Cortex of kidney (tissue), 1 donor: ENCODE results near the gene SPOCK1.

Source experiments
- DNase-seq: peaks from one replicate; lab custom pipeline; 2025; lab: John Stamatoyannopoulos, UW

Gene SPOCK1

DNA sequence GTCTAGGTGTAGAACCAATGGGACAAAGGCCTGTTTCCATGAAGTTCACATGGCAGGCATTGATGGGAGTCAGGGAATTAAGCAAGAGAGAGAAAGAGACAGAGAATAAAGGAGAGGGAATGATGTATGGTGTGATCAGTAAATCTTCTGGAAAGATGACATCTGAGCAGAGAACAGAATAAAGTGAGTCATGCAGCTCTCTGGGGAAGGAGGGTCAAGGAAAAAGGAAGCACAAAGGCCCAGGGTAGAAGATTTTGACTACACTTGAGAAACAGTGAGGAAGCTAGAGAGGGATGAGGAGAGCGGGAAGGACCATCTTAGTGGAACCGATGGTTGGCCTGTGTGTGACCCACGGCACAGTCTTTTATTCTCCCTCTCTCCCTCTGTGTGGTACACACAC, 425.9 kb downstream of the SPOCK1 start:
- no peak for DNase-seq

DNA sequence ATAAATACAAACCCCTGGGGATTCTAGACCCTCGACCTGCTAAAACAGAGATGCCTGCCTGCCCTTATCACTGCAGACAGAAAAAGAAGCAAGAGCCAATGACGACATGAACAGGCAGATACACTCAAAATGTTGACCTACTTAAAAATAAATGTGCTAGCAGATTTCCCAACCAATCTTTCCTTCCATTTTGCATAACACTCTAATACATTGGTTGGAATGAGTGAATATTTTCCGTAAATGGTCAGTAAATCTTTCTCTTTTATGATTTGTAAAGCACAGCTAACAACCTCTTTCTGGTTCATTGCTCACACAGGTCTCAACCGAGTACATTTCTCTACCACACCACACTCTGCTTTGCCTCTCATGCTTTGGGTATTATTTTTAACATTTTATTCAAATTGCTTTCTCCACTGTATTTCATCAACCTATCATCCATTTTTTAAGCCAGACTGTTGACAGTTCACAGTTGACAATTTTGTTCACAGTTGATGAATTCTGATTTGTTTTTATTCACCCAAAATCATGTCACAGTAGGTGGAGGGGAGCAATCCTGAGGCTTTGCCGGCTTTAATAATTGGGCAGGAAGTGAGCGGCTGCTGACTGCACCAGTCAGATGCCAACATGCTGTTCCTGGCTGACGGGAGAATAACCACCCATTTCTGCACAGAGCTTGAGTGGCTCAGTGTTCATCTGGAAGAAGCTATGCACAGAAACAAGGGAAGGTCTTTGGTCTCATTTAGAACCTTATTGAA, 426.6 kb downstream of the SPOCK1 start:
- DNase-seq, result no peak

DNA sequence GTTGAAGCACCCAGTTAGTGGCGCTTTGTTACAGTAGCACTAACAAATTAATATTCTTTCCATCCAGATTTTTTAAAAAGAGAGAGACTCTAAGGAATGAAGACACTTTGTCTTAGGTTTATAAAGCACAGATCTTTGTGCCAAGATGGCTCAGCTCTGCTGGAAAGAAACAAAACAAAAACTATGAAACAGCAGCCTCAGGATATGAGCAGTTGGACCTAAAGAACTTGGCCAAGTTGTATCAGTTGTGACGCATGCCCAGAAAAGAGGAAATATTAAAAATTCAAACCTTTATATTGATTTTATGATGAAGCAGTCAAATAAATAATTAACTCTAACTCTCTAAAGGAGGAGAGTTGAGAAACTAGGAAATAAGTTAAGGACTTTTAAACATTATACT, 427.2 kb downstream of the SPOCK1 start:
- DNase-seq, result no peak

DNA sequence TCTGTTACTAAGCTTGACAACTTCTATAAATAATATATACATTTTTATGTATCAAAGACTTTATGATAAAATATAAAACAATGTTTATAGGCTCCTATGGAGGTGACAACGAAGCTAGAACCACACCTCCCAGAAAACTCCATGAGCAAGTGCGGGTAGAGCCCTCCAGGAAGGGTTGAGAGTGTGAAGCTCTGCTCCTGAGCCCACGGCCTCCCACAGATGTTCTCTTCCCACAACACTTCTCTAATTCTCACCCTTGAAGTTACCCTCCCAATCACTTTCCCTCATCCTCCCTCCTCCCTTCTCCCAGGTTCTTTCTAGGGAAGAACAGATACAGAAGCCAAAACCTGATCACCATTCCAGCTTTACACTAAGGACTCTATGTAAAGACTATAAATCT, 427.6 kb downstream of the SPOCK1 start:
- DNase-seq, result no peak

DNA sequence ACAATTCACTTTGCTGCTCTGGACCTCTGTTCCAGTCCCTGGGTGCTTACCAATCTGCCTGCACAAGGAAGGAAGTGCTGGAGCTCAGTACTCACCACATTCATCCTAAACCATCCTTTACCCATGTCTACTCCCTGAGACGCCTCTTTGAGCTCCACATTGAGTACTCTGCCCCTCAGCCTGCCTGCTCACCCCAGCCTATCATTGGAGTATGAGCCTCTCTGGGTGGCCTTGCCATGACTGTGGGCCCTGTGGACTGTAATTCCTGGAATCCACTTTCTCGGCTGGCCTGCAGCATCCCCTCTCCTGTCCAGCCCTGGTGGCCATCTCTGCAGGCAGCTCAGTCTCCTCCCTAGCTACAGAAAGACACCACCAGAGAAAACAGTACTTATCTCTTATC, 428.6 kb downstream of the SPOCK1 start:
- no peak for DNase-seq

DNA sequence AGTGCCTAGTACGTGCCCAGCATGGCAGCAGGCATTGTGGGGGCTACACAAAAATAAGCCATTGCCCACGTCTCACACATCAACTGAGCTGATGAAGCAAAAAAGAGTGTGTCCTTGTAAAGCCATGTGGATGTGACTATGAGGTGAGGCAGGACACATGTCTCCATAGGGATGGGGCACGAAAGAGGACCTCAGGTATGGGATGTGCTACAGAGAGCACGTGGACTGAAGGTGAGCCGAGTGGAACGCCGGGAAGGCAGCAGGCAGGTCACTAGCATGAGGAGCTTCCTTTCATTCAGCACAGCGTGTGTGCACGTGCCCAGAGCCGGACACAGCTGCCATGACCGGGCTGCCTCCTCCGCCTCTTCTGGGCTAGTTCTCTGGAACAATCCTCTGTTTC, 429.8 kb downstream of the SPOCK1 start:
- no peak for DNase-seq

DNA sequence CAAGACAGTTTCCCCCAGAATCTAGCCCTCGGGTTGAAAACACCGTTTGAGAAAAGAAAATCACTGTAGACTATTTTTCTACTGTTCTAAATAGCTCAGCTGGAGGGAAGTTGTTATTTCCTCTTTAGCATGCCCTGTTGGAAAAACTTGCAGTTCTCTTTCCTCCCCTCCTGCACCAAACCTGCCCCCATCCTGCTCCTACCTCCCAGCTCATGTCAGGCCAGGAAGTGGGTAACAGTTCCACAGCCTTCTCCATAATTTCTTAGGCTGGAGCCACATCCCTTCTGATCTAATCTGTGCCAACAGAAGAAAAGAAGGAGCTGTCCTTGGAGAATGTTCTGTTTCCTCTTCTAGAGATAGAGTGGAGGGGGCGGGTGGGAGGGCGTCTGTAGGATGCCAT, 437.7 kb downstream of the SPOCK1 start:
- no peak for DNase-seq

DNA sequence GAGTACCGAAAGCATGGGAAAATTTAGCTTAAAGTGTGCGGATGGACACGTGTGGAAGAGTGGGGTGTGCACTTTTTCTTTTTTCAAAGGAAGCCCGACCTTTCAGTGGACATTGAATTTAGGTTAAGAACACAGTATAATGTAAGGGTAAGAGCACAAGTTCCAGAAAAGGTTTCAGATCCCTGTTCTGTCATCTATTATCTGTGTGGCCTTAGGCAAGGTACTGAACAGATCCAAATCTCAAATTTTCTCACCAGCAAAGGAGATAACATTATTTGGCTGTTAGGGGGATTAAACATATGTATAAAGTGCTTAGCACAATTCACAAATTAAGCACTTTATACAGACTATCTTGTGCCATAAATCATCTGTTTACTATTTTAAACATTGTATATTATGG, 441.0 kb downstream of the SPOCK1 start:
- no peak for DNase-seq

DNA sequence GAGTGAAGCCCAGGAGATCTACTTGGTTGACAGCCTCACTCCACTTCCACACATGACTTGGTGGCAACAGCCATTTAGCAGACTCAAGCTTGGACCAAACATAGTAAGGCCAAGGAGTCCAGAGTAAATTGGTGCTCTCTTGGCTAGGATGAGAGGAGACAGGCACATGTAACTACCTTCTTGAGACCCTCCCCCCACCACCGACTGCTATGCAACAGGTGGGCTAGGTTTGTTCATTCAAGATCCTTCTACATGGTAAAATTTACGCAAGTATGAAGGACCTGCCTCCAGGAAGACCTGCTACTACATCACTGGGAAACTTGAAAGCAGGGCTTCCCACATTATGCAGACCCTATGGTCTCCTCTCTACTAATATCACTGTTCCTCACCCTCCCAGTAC, 442.4 kb downstream of the SPOCK1 start:
- DNase-seq, result no peak

DNA sequence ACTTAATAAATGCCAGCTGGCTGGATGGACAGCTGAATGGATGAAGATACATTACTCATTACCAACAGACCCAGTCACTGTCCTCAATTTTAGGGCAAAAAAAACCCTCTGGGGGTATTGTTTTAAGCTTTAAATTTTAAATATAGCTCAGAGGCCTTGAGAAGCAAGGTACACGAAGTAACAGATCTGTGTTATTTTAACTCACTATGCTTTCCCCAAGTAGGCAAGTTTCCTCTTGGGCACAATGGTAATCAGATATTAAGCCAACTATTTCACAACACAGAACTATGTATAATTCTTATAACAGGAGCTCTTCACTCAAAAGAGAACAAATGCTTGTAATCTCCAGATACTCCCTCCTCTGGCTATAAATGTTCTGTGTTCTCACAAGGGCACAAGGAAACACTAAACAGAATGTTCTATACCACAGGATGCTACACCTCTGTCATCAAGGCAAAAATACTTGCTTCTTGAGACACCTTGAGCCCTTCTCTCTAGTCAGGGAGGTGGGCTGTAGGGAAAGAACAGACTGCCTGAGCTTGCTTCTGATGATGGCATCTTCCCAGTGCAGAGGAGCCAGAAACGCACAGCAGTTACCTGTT, 443.8 kb downstream of the SPOCK1 start:
- no peak for DNase-seq

DNA sequence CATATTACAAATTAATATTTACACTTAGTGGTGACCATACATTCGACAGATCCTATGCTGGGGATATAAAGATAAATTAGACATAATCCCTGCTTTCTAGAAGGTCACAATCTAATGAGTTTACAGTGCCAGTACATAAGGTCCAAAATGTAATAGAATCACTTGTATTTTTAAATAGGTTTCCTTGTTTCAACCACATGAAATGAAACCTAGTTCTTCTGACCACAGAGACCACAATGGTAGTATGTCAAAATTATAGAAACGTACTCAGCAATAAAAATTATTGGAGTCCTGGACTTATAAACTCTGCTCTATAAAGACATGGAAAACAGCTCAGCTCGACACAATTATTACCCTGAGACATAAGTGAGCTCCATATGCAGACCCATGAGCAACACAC, 444.3 kb downstream of the SPOCK1 start:
- no peak for DNase-seq

DNA sequence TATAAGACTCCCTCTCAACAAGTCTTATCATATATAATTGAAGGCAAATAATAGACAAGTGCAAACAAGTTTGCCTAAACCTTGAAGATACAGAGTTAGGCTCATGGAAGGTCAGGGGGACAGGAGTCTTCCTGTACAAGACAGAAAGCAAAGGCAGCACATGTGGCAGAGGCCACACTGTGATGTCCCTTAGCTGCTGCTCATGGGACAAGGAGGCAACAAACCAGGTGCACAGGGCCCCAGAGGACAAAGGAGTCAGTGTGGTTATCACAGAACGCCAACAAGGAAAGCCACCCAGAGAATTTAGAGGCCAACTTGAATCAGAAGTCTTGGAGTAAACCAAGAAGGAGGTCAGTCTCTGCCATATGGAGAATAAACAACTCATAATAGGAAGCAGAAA, 444.8 kb downstream of the SPOCK1 start:
- DNase-seq, result no peak

DNA sequence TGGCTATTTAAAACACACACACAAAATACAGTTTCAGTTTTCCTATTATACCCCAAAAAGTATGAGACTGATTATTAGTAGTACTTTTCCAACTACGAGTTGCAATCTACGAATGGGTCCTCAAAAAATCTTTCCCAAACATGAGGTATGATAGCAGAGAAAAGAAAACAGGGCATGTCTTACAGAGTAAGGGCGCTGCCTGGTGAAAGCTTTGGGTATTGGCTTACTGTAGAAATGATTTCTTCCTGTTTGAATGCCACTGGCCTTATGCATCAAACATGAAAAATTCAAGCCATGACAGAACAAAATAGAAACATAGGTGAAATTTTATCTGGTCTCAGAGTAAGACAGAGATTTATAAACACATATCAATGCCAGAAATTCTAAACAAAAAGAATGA, 448.0 kb downstream of the SPOCK1 start:
- DNase-seq, result no peak

DNA sequence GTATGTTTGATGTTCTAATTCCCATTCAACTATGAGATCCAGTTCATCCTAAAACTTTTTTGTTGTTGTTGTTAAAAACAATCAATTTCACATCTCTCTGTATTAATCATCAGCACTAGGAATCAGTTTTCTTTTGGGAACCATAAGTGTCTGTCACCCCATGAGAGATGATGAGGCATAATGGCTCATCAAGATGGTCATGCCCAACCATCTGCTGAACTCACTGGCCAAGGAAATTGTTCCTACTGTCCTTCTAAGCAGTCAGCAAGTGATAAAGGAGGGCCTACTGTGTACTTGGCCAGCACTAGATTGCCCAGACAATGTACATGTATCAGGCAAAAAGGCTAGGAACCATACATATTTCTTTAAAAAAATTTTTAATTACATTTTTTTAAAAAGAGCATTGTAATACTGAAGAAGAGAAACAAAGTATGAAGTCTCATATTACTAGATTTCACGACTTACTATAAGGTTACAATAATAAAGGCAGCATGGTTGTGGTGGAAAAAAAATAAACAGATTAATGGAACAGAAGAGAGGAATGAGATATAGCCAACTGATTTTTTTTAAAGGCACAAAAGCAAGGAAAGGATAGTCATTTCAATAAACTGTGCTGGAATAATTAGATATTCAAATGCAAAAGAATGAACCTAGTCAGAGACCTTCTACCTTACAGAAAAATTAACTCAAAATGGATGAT, 458.3 kb downstream of the SPOCK1 start:
- no peak for DNase-seq

DNA sequence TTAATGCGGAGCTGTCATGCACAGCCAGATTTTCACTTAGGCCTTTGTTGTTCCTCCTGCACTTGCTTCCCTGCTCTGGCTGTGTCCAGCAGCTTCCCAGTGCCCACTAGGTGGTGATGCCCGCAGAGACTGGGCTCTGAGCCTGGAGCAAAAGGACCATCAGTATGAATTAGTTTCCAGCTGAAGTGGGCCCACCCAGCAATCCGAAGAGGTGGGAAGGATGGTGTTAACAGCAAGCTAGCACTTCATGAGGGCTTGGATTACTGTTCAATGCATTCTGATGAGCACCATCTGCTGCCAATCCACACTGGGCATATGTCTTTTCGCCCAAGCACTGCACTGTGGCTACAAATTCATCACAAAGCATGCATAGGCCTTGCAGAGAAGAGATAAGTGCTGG, 459.1 kb downstream of the SPOCK1 start:
- no peak for DNase-seq

DNA sequence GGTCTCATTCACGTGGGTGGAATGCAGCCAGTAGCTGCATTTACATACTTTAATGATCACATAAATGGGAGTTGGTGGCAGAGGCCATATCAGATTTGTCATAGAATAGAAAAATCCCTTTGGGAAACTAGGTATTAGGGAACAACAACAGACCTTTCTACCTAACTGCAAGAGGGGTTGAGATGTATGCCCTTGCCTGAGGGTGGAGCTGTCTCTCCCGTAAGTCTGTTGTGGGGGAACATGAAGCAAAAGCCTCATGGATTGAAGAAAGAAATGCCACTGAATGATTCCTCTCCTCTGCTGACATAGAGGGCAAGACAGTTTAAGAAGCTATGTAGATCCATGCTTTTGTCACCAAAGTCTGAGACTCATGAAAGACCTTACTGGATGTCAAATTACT, 461.3 kb downstream of the SPOCK1 start:
- no peak for DNase-seq

DNA sequence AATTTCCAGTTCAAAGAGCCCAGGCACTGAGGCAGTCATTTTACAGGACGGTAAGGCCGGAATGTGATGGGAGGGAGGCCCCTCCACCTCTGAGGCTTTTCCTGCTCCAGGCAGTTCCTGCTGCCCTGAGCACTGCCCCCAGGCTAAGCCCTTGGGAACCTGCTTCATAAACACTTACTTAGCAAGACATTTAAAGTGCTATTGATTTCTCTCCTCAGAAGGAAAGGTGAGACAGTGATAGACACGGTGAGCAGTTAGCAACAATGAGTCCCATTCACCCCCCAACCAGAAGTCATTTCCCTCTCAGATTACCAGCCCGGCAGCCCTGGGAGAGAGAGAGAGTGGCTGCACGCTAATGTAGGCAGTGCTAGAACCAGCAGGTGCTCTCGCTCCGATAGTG, 462.5 kb downstream of the SPOCK1 start:
- DNase-seq, result no peak

DNA sequence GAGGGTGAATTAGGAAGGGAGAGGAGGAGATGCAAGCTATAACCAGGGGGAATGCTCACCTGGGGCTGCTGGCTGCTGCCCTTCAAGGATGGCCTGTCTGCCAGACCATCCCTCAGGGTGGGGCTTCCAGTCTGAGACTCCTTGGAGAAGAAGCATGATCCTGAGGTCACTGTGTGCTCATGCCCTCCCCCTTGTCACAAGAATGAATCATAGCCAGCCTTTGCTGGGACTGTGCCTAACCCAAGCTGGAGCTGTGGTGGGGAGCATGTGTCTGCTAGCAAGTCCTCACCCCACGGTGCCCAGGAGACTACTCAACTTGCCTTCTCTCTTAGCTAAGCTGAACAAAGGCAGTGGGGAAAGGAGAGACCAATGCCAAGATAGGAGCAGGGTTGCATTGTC, 463.6 kb downstream of the SPOCK1 start:
- no peak for DNase-seq

DNA sequence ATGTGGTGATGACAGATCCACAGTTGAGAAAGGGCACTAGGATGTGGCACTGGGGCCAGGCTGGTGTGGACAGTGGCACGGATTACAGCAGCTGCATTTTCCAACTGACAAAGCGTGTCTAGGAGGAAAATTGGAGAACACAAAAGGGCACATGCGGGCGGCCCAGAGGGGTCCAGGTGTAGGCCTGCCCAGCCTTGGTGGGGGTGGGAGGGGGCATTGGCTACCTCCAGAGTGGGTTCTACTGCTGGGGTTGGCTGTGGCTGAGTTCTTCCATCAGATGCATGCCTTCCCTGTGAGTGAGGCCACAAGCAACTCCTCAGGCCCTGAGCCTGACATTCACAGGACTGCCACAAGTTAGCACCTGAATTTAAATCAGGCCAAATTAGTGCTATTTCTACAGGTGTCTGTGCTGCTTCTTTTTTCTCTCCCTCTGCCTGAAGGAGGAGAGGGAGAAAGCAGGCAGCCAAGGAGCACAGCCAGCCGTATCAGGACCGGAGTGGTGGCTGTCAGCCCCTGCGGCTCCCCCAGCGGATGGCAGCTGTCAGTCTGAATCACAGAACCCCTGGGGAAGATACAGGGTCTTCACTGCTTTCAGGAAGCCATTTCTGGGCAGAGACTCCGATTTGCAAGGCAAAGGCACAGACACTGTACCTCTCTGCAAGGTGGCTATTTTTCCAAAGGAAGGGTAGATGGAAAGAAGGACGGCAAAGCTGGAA, 464.2 kb downstream of the SPOCK1 start:
- no peak for DNase-seq

DNA sequence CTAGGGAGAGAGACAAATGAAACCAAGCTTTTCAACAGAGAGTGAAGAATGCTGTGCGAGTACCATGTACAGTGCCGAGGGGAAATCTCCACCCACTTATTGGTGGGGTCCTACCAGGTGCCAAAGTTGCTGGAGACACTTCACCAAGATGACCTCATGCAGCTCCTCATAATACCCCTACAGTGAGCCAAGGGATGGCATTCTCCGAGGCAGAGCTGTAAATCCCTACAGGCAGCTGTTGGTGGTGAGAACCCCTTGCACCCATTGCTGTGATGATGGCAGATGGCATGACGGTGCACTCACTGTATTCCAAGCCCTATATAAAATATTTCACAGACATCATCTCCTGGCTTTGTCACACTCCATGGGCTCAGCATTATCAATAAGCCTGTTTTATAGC, 464.9 kb downstream of the SPOCK1 start:
- no peak for DNase-seq

DNA sequence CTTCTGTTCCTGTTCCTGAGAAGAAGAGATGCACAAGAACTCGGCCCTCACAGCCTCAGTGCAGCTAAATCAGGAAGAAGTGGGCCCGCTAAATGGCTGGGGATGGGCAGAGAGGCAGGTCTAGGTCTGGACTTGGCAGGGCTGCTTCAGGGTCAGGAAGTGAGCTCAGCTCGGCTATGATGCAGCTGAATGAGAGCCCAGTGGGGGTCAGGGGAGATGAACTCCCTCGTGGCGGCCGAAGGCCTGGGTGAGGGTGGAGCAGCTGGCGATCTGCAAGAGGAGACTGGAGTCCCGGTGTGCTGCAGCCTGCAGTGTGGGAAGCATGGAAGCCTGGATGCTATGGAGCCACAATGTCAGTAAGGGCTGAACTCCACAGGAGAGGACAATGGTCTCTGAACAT, 466.2 kb downstream of the SPOCK1 start:
- no peak for DNase-seq

DNA sequence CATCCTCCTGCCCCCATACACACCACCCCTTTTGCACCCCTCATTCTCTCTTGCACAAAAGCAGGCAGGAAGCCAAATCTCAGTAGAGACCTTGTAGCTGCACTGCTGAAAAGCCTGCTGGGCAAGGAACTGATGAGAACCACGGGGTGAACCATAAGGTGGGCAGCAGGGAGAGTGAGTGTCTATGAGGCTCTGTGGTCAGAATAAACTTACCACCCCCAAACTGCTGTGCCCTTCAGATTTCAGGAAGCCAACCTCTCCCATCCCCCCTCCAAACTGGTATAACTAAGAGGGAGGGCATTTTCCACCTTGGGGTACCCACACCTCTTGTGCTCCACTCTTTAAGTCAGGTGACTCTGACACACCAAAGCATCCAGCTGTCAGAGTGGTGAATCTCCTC, 471.4 kb downstream of the SPOCK1 start:
- no peak for DNase-seq

DNA sequence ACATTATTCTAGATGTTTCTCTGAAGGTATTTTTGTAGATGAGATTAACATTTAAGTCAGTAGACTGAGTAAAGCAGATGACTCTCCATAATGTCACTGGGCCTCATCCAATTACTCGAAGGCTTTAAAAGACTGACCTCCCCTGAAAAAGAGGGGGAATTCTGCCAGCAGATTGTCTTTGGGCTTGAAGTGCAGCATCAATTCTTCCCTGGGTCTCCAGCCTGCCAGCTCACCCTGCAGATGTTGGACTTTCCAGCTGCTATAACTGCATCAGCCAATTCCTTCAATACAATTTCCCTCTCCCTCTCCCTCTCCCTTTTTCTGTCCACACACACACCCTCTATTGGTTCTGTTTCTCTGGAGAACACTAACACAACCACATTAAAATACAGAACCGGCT, 472.8 kb downstream of the SPOCK1 start:
- no peak for DNase-seq
